ENCODE results near the gene CEP131.

GRCh38 chr17:81264640-81265039, 41.9 kb upstream of the CEP131 start:
- TF ChIP-seq, protein P1, sequence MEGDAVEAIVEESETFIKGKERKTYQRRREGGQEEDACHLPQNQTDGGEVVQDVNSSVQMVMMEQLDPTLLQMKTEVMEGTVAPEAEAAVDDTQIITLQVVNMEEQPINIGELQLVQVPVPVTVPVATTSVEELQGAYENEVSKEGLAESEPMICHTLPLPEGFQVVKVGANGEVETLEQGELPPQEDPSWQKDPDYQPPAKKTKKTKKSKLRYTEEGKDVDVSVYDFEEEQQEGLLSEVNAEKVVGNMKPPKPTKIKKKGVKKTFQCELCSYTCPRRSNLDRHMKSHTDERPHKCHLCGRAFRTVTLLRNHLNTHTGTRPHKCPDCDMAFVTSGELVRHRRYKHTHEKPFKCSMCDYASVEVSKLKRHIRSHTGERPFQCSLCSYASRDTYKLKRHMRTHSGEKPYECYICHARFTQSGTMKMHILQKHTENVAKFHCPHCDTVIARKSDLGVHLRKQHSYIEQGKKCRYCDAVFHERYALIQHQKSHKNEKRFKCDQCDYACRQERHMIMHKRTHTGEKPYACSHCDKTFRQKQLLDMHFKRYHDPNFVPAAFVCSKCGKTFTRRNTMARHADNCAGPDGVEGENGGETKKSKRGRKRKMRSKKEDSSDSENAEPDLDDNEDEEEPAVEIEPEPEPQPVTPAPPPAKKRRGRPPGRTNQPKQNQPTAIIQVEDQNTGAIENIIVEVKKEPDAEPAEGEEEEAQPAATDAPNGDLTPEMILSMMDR (IDR thresholded peaks at IDR 0.05; ENCODE audit: insufficient read depth, low read length): no peak
- TF ChIP-seq POLR2AphosphoS5 (IDR thresholded peaks at IDR 0.05; ENCODE audit: low read depth) (no peak), REST (IDR thresholded peaks at IDR 0.05; ENCODE audit: insufficient replicate concordance, low read depth) (no peak), SPI1 (IDR thresholded peaks at IDR 0.05; ENCODE audit: borderline replicate concordance, low read depth) (no peak), GABPA (IDR thresholded peaks at IDR 0.05; ENCODE audit: low read depth) (no peak)

All from HL-60 (cell line).